GM12878 (cell line): Measurements from ENCODE around the gene RABL2A. TPM values are rescaled to one million over a fixed set of nuclear protein-coding genes. Genes with fewer than 3 reads are reported as not detected.
"Not testable (repeated sequence)": the region's sequence is repeated elsewhere in the genome, so short reads cannot be mapped to it uniquely, and the experiment has no call there.

Experiments
- ATAC-seq: fragments of 200-7000 bp; cut with Tn5 transposase; 3 replicates; pipeline ENCODE4 v1.9.1; 2020; ENCODE audit warnings: mild to moderate bottlenecking, moderate library complexity
- BruUV-seq: library from RNA; stranded (reverse); fragments of 400-500 nt; replicated peaks from 2 replicates; lab custom pipeline; 2021; lab: Mats Ljungman, UMichigan
- CTCF ChIA-PET: fragments of 300-600 bp; sonication (Branson Sonifier 250); formaldehyde crosslinking; extraction: SDS; loops from one replicate; lab custom pipeline; 2021; ENCODE audit warnings: inconsistent platforms; lab: Yijun Ruan, JAX
- POLR2A ChIA-PET: fragments of 350-600 bp; formaldehyde crosslinking; extraction: SDS; loops from one replicate; lab custom pipeline; 2021; ENCODE audit warnings: inconsistent platforms; lab: Charles Lee
- RAD21 ChIA-PET: fragments of 300-600 bp; sonication (Branson Sonifier 250); formaldehyde crosslinking; loops from one replicate; lab custom pipeline; 2023; ENCODE audit warnings: antibody characterized with exemption; ENCODE audit not compliant: unreplicated experiment; lab: Charles Lee
- SMC1A ChIA-PET: fragments of 300-600 bp; sonication (Branson Sonifier 250); formaldehyde crosslinking; loops from one replicate; lab custom pipeline; 2023; ENCODE audit not compliant: unreplicated experiment, uncharacterized antibody; lab: Charles Lee
- DNase-seq: peaks from one replicate; pipeline ENCODE4 v3.0.0-alpha.2; 2011; ENCODE audit warnings: low read depth, low spot score
- FAIRE-seq: peaks from 3 replicates; lab custom pipeline; 2011; peaks lifted over from hg19 to GRCh38; lab: Jason Lieb, UNC
- H2AFZ ChIP-seq: 2 replicates; pipeline ENCODE4 v1.6.0; 2011; ENCODE audit warnings: low read depth, low read length, control low read depth; ENCODE audit not compliant: control insufficient read depth
- H3K27ac ChIP-seq: 2 replicates; pipeline ENCODE4 v1.5.1; 2011; ENCODE audit warnings: control low read depth; ENCODE audit not compliant: control insufficient read depth, insufficient read depth
- H3K27me3 ChIP-seq, 2 experiments: replicated peaks in 1 of 2; 2 replicates each; pipeline versions ENCODE4 v1.6.0 to v1.6.1; 2011; ENCODE audit warnings: low read length in 1 of 2; ENCODE audit not compliant: control insufficient read depth in 2 of 2, insufficient read depth in 2 of 2
- H3K36me3 ChIP-seq, 2 experiments: 2 replicates each; pipeline ENCODE4 v1.5.1; 2011; ENCODE audit warnings: low read length in 1 of 2; ENCODE audit not compliant: control insufficient read depth in 2 of 2, insufficient read depth in 2 of 2
- H3K4me1 ChIP-seq: 2 replicates; pipeline ENCODE4 v1.6.1; 2011; ENCODE audit warnings: mild to moderate bottlenecking, low read length, moderate library complexity, mixed read lengths; ENCODE audit not compliant: control insufficient read depth, insufficient read depth
- H3K4me2 ChIP-seq: 2 replicates; pipeline ENCODE4 v1.6.0; 2011; ENCODE audit warnings: control low read depth; ENCODE audit not compliant: control insufficient read depth, insufficient read depth
- H3K4me3 ChIP-seq: fragments of 200-600 bp; sonication (generic); 2 replicates; pipeline ENCODE4 v1.5.1; 2016
- H3K79me2 ChIP-seq: 2 replicates; pipeline ENCODE4 v1.6.0; 2011; ENCODE audit warnings: low read length; ENCODE audit not compliant: control insufficient read depth, insufficient read depth
- H3K9ac ChIP-seq: 2 replicates; pipeline ENCODE4 v1.8.0; 2011; ENCODE audit warnings: low read length, control low read depth, mixed read lengths; ENCODE audit not compliant: control insufficient read depth, insufficient read depth
- H3K9me3 ChIP-seq: replicated peaks from 3 replicates; pipeline ENCODE4 v1.5.1; 2011; ENCODE audit warnings: mild to moderate bottlenecking, low read length; ENCODE audit not compliant: control insufficient read depth, insufficient read depth
- H4K20me1 ChIP-seq: 2 replicates; pipeline ENCODE4 v1.6.0; 2011; ENCODE audit not compliant: control insufficient read depth, insufficient read depth
- WGBS: methylation state at CpG from one replicate; pipeline ENCODE4 v1.1.6; 2016; ENCODE audit warnings: low lambda C conversion rate; ENCODE audit not compliant: insufficient replicate concordance, insufficient coverage; ENCODE audit errors: missing lambda C conversion rate; 5-methylcytosine and 5-hydroxymethylcytosine counted together
- in situ Hi-C: fragments of 300-500 bp; cut with MboI; formaldehyde crosslinking; loops from 9 replicates; pipeline ENCODE4 v1.14.3; 2018; ENCODE audit warnings: mixed read lengths
- intact Hi-C: fragments of 100-400 bp; cut with micrococcal nuclease; formaldehyde crosslinking; loops from one replicate; pipeline ENCODE4 v1.14.2; 2022; ENCODE audit not compliant: unreplicated experiment
- polyA plus RNA-seq, 11 experiments: library from polyadenylated mRNA; depleted of rRNA in 4 of 11; unstranded in 6 of 11; stranded (reverse) in 5 of 11; fragments of >200 nt; fragmentation: Nextera tagmentation in 4 of 11; fragmentation: Illumina TruSeq in 1 of 11; extraction: Ambion mirVana in 4 of 11; extraction: Trizol in 1 of 11; gene quantifications; 1 replicate in 1 of 11; 2 replicates in 10 of 11; pipeline versions ENCODE4 v1.2.1 to v1.2.3, GENCODE V29; 2011 to 2016; ENCODE audit warnings: inconsistent platforms in 2 of 11, missing spikeins in 2 of 11, low read depth in 1 of 11
- total RNA-seq, 4 experiments: library from RNA; depleted of rRNA in 3 of 4; stranded (reverse); fragments of >200 nt in 3 of 4; fragmentation: Illumina TruSeq in 1 of 4; extraction: Trizol in 1 of 4; gene quantifications; 2 replicates each; pipeline versions ENCODE4 v1.2.1 to v1.2.3, GENCODE V29; 2013 to 2021

Gene RABL2A
- total and polyA plus RNA-seq, 10 of the 15 experiments (the other 5 are each of a cell fraction or from before 2014, with no cell fraction given) = 0.87 to 17.9 (median 9.7) TPM

- intact Hi-C loops, SMC1A ChIA-PET, CTCF ChIA-PET, H3K9ac ChIP-seq, ATAC-seq, H2AFZ ChIP-seq, DNase-seq, H3K4me1 ChIP-seq, H3K36me3 ChIP-seq, in situ Hi-C loops, H4K20me1 ChIP-seq, H3K27me3 ChIP-seq, H3K27ac ChIP-seq, FAIRE-seq, POLR2A ChIA-PET, H3K79me2 ChIP-seq, BruUV-seq, H3K4me3 ChIP-seq, H3K9me3 ChIP-seq, RAD21 ChIA-PET, H3K4me2 ChIP-seq: not testable (repeated sequence)
- 56% methylated on average over 4 of the region's 9 CpGs for WGBS
Observed at GRCh38 chr2:113591926-113592325, 35.1 kb upstream of the RABL2A start.

- H4K20me1 ChIP-seq, in situ Hi-C loops, H3K9me3 ChIP-seq, FAIRE-seq, H3K27me3 ChIP-seq, ATAC-seq, H3K36me3 ChIP-seq, intact Hi-C loops, BruUV-seq, H3K9ac ChIP-seq, H3K4me3 ChIP-seq, H3K27ac ChIP-seq, H3K79me2 ChIP-seq, H2AFZ ChIP-seq, SMC1A ChIA-PET, H3K4me1 ChIP-seq, CTCF ChIA-PET, POLR2A ChIA-PET, RAD21 ChIA-PET, DNase-seq, H3K4me2 ChIP-seq: not testable (repeated sequence)
- 64% methylated on average over 6 of the region's 6 CpGs for WGBS
Observed at GRCh38 chr2:113593280-113593679, 33.8 kb upstream of the RABL2A start.

DNA sequence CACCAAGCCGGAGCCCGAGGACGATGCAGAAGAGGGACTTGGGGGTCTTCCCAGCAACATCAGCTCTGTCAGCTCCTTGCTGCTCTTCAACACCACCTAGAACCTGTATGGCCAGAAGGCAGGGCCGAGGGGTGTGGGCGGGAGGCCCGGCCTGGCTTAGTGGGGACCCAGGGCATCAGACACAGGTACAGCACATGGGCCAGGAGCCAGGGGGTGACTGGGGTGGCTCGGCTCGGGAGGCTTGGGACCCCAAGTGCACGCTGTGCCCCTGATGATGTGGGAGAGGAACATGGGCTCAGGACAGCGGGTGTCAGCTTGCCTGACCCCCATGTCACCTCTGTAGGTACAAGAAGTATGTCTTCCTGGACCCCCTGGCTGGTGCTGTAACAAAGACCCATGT, 31.3 kb upstream of the RABL2A start:
- H3K9me3 ChIP-seq, H3K4me1 ChIP-seq, H3K27ac ChIP-seq, SMC1A ChIA-PET, H3K9ac ChIP-seq, H2AFZ ChIP-seq, in situ Hi-C loops, intact Hi-C loops, H3K79me2 ChIP-seq, FAIRE-seq, H3K4me3 ChIP-seq, BruUV-seq, CTCF ChIA-PET, ATAC-seq, RAD21 ChIA-PET, H3K27me3 ChIP-seq, H4K20me1 ChIP-seq, POLR2A ChIA-PET, DNase-seq, H3K36me3 ChIP-seq, H3K4me2 ChIP-seq: not testable (repeated sequence)
- WGBS = 75% methylated on average over 7 of the region's 10 CpGs

DNA sequence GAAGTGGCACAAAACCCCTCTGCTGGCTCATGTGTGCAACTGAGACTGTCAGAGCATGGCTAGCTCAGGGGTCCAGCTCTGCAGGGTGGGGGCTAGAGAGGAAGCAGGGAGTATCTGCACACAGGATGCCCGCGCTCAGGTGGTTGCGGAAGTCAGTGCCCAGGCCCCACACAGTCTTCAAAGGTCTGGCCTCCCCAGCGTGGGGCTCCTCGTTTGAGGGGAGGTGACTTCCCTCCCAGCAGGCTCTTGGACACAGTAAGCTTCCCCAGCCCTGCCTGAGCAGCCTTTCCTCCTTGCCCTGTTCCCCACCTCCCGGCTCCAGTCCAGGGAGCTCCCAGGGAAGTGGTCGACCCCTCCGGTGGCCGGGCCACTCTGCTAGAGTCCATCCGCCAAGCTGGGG, 29.9 kb upstream of the RABL2A start:
- H3K79me2 ChIP-seq, H3K27ac ChIP-seq, FAIRE-seq, BruUV-seq, H3K27me3 ChIP-seq, in situ Hi-C loops, SMC1A ChIA-PET, H3K4me1 ChIP-seq, H3K36me3 ChIP-seq, DNase-seq, POLR2A ChIA-PET, ATAC-seq, CTCF ChIA-PET, H3K4me2 ChIP-seq, H3K9ac ChIP-seq, H4K20me1 ChIP-seq, H3K4me3 ChIP-seq, H2AFZ ChIP-seq, H3K9me3 ChIP-seq, intact Hi-C loops: not testable (repeated sequence)
- WGBS = 82% methylated on average over 8 of the region's 10 CpGs
- RAD21 ChIA-PET = interaction anchor here (0.6 kb wide), 1 partner anchor 491 kb away, joined by 3 read pairs; no protein-coding TSS in a partner anchor
